ENCODE results near the gene NPFF.

GRCh38 chr12:53505555-53506449, 1.5 kb downstream of the NPFF start:
- TF ChIP-seq POLR2A (IDR thresholded peaks at IDR 0.05) (no peak), CTCF (IDR thresholded peaks at IDR 0.05) (no peak)
